ENCODE measurements around the gene UBE2O. TPM values are rescaled to one million over a fixed set of nuclear protein-coding genes. Genes with fewer than 3 reads are reported as not detected.
A peak's percentile ranks its signal among the peaks of the same experiment; 100 is the strongest.

The UBE2O gene
- total RNA-seq, 1 experiment from 2014 or later, result 21.0 TPM

GRCh38 chr17:76468634-76469010, 15.7 kb upstream of the UBE2O start:
- DNase-seq (ENCODE audit: extremely low read depth, low read depth), result no peak

DNA sequence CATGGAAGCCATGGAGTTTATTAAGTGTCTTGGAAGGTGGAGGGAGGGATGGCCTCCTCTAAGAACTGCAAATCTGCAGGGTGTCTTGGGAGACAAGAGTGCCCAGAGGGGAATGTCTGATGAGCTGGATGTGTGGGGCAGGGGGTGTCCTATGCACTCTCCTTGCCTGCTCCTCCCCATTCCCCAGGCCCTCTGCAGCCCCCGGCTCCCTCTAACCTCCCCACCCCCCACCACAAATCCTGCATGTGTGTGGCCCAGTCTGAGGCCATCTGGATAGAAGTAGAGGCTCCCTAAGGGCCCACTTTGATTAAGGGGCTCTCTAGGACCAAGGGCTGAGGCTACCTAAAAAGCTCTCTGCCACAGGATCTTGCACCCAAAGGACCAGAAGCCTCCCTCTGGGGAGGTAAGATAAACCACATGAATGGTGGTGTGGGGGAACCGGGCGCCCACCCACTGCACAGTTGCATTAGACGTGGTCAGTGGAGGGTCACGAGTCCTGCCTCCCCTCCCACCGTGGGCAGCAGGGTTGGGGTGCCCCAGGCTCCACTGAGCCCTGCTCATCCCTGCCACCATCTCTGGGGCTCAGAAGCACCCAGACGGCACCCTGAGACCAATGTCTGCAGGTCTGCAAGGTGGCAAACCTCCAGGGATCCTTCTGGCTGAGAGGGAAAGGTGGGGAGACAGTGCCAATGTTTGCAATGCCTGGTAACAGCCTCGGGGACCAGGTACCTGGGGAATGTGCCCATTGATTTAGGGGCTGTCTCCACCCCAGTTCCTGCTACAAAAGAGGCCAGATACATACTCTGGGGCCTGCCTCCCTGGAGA, 15.1 kb upstream of the UBE2O start:
- DNase-seq (ENCODE audit: extremely low read depth, low read depth), result no peak

DNA sequence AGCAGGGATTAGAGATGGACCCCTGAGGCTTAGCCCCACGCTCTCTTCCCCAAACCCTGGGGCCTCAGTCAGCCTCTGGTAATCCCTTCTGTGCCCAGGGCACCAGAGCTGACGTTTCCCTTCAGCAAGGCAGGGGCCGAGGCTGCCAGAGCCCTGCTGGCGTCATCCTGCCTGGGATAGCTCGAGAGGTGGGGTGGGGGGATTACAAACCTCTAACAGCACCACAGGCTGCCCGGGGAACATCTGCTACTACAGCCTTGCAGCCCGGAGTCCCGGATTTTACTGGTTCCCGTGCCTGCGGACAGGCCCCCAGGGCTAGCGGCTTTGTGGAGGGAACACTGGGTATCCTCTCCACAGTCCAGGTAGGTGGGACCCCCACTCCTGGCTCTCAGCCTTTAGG, 14.4 kb upstream of the UBE2O start, which contains the start of gene AANAT:
AANAT (plus strand) TSS at position 238 of the 400 bp plus-strand sequence. CDS start 1,144 bp downstream, outside the sequence.
- DNase-seq (ENCODE audit: extremely low read depth, low read depth), result no peak

DNA sequence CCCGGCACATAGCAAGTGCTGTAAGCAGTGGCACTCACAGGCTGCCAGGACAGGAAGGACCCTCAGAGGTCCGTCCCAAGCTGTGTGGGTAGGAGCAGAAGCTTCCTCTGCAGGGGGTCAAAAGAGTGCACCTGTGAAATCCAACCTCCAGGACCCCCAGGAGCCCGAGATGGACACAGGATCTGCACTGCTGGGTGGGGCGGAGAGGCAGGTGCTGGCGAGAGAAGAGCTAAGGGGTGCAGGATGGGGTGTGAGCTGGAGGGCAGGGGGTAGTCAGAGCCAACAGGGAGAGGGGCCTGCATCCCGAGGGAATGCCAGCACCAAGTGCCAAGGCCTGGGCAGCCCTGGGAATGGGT, 13.8 kb upstream of the UBE2O start:
- no peak for DNase-seq (ENCODE audit: extremely low read depth, low read depth)

GRCh38 chr17:76462556-76463290, 9.8 kb upstream of the UBE2O start:
- DNase-seq (ENCODE audit: extremely low read depth, low read depth), result no peak

GRCh38 chr17:76461765-76462555, 9.0 kb upstream of the UBE2O start:
- no peak for DNase-seq (ENCODE audit: extremely low read depth, low read depth)

DNA sequence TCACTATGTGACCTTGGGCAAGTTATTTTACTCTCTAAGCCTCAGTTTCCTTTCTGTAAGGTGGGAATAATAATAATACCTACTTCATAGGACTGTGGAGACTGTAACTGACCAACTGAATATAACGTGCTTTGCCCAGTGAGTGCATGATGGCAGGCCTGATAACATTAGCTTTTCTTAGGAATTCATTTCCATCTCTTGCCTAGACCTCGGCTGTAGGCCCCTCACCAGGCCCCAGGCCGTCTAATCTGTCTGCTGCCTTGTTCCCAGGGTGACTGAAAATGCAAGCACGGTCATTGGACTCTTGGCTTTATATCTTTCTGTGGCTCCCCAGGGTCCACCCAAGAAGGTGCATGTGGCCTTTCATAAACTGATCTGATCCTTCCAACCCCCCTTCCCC, 6.7 kb upstream of the UBE2O start:
- DNase-seq (ENCODE audit: extremely low read depth, low read depth), result no peak

DNA sequence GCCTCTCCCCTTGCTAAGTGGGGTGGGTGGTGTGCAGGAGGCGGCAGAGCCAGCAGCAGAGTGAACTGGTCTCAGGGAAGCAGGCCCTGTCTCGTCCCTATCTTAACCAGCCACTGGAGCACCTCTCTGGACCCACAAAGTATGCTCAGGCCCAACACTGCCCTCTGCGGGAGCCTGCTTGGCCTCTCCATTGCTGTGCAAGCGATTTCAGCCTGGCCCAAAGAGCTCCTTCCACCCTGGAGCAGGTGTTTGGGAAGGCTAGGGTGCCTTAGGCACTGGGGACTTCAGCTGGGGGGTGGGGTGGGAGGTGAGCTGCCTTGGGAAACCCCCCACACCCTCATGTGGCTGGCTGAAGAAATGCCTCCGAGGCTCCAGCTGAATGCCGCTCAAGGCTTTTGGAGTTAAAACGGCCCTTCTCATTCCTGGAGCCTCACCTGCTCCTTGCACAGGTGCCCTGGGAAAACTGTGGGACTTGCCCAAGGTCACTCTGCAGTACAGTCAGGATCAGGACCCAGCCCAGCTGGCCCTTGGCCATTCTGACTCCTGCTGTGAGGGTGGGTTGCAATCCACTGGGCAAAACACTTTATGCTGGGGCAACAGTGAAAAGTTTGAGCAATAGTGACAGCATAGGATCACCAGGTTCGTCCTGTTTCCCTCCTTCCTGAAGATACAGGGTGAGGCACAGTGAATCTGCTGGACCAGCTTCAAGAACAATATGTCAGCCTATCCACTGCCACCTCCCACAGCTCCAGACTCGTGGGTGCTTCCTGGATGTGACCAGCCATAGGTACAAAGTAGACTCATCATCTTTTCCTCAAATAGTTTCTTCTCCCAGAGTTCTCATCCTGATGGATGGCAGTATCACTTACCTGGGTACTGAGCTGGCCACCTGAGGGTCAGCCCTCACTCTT, 5.9 kb upstream of the UBE2O start:
- DNase-seq (ENCODE audit: extremely low read depth, low read depth), result peak; percentile 58

GRCh38 chr17:76453431-76453743, 435 bp upstream of the UBE2O start:
- DNase-seq (ENCODE audit: extremely low read depth, low read depth), result no peak

DNA sequence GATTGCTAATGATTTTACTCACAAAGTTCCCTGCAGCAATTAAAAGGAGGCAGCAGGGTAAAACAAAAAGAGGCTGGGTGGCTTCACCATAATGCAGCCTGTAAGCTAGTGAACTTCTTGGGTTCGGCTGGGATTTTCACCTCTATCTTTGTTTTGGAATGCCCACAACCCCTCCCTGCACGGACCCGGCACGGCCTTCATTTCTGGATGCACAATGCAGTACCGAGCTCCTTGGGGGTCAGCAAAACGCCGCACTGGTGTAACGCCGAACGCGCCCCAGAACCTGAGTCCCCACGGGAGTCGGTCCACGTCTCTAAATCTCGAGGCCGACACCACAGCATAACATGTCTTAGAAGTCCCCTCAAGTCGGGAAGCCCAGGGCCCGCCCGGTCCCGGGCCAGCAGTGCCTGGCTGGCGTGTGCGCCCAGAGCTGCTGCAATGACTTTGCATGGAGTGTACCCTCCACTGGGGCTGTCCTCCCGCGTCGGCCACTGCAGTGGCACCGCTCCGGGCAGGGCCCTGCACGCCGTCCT, 759 bp downstream of the UBE2O start:
- no peak for DNase-seq (ENCODE audit: extremely low read depth, low read depth)

DNA sequence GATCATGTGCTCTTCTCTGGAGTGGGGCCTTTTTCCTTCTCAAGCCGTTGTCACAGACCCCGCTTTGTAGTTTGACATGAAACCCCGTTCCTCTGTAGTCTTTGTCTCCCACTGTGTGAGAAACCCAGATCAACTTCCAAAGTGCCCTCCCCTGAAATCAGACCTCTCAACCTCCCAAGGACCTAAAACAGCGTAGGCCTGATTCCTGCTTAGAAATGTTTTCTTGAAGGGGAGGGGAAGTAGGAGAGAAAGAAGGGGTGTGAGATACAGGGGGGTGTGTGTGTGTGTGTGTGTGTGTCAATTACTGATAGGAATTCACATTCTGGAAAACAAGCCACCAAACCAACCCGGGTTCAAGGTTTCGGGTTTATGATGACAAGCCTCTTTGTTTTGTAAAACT, 1.4 kb downstream of the UBE2O start:
- no peak for DNase-seq (ENCODE audit: extremely low read depth, low read depth)

DNA sequence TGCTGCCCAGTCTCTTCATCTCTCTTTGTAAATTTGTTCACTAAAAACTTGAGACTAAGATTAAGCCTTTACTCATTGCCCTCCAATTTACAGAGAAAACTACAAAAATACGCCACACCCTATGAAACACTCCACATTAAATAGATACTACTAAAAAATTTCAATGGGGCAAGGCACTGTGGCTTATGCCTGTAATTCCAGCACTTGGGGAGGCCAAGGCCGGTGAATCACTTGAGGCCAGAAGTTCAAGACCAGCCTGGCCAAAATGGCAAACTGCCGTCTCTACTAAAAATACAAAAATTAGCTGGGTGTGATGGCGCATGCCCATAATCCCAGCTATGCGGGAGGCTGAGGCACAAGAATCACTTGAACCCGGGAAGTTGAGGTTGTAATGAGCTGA, 3.8 kb downstream of the UBE2O start:
- DNase-seq (ENCODE audit: extremely low read depth, low read depth), result no peak

DNA sequence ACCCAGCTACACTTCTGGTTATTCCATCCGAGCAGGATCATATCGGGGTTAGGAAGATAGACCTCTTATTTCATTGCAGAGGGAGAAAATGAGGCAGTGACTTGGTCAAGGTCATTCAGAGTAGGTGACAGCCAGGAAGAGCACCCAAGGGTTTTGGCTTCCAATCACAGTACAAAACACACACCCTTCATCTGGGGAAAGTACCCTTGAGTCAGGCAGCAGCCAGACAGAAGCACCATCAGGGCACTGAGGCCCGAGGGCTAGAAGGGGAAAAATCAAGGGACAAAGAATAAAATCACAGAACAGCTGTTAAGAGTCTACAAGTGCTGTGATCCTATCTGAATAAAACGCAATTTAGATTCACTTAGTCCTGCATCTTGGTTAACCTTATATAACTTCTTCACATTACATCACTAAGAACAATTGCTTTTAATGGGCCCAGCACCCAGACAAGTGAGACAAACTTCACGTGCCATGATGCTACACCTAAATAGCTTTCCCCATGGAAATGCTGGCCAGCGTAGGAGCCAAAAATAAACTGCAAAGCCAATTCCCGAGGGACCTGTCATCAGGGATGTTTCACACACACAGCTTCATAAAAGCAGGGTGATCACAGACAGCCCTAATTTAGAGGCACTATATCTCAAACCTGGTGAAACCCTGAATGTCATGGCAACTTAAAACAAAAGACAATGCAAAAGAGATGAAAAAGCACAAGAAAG, 4.9 kb downstream of the UBE2O start:
- DNase-seq (ENCODE audit: extremely low read depth, low read depth), result no peak

DNA sequence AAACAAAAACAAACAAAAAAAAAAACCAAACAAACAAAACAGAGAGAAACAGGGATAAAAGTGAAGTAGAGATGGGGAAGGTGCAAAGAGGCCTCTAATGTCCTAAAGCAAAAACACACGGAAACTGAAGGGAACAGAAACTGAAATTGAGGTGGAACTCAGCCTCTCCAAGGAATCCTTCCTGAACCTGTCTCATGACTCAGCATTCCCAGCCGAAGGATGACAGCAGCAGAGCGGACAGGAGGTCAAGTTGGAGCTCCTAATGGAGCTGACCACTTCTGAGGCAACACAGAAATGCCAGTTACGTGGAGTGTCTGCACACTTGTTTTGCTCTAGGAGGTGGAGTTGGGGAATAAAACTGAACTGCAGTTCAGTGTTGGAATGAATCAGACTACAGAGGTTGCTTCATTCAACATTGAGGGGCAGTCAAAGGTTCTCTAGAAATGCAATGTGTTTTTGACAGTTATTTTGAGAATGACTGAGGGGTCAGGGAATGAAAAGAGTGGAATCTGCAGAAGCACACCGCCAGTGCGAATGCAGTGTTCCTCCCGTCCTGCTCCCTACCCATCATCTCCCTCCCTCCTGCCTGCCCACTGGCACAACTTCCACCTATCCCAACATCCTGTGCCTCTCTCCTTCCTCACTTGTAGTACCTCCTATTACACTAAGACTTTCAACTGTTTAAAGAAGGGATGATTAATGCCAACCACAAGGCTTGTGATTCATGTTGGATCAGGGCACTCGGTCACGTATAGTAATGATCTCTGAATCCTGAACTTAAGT, 6.3 kb downstream of the UBE2O start:
- DNase-seq (ENCODE audit: extremely low read depth, low read depth), result peak; percentile 73

DNA sequence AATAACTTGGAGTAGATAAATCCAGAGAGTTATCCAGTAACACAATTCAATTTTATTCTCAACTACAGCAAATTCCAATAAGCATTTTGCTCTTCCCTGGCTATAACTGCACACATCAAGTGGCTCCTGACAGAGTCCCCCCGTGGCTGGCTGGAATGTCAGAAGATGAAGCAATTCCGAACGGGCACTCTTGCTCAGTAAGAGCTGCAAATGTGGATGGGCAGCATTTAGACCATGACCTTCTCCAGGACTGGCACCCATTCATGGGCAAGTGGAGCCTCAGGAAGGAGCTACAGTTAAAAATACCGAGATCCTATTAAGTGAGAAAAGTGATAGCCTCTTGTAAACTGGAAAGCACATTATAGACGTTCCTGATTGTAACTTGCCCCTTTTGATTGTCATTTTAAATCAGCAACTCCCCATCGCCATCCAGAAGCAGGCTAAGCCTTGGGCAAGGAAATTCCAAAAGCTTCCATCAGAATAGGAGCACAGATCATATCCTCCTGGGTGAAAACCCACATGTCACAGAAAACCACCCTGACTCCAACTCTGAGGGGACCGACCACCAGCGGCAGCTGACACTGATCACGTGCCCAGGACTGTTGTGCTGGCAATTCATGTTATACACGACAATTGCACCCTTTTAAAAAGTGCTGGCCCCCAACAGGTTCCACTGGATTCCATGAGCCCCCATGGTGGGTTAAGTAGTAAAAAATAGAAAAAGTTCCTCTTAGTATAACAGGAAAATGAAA, 7.1 kb downstream of the UBE2O start:
- DNase-seq (ENCODE audit: extremely low read depth, low read depth), result no peak

- DNase-seq (ENCODE audit: extremely low read depth, low read depth), result no peak
Measured at GRCh38 chr17:76444518-76445311, 8.2 kb downstream of the UBE2O start.

Measured in NCI-H460 (cell line).